Measurements from ENCODE around the gene TTLL9.
"Not testable (repeated sequence)": the region's sequence is repeated elsewhere in the genome, so short reads cannot be mapped to it uniquely, and the experiment has no call there.

Gene TTLL9

DNA sequence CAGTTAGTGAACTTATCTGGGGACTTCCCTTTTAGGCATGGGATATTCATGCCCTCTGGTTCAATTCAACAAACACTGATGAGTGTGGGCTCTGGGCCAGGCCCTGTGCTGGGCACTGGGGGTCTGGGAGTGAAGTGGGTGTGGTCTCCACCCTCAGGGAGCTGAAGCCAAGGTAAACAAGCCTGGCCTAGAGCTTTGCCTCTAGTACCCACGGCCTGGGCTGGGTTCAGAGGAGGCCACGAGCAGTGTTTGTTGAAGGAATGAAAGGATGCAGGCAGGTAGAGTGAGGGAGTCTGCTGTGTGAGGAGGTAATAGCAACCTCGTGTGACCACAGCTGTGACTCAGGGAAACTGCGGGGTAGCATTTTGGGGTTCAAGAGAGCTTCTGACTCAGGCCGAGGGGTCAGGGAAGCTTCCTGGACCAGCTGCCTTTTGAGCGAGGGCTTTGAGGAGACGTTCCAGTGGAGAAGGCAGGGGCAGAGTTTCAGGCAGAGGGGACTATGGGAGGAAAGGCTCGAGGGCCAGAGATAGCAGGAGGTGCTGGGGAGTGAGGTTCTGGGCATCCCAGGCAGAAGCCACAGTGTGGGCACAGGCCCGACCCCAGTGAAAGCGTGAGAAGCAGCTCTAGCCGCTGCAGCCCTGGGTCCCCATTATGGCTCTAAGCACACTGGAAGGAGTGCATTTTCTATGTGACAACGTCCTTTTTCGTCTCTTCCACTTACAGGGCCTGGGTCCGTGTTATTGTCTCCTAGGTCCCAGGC is 45.7 kb upstream of the TTLL9 start:
- H3K9me3 Mint-ChIP-seq, result no peaks in the 10 kb centered on the region
- H3K36me3 Mint-ChIP-seq (ENCODE audit: low read depth), result no peaks in the 10 kb centered on the region
- TF ChIP-seq, protein P1, sequence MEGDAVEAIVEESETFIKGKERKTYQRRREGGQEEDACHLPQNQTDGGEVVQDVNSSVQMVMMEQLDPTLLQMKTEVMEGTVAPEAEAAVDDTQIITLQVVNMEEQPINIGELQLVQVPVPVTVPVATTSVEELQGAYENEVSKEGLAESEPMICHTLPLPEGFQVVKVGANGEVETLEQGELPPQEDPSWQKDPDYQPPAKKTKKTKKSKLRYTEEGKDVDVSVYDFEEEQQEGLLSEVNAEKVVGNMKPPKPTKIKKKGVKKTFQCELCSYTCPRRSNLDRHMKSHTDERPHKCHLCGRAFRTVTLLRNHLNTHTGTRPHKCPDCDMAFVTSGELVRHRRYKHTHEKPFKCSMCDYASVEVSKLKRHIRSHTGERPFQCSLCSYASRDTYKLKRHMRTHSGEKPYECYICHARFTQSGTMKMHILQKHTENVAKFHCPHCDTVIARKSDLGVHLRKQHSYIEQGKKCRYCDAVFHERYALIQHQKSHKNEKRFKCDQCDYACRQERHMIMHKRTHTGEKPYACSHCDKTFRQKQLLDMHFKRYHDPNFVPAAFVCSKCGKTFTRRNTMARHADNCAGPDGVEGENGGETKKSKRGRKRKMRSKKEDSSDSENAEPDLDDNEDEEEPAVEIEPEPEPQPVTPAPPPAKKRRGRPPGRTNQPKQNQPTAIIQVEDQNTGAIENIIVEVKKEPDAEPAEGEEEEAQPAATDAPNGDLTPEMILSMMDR (IDR thresholded peaks at IDR 0.05; ENCODE audit: unreplicated experiment in 3 of 3), result no peak
- H3K27ac Mint-ChIP-seq, result no peak overlapping the region
- no peak overlapping the region for H3K4me3 Mint-ChIP-seq
- H3K27me3 Mint-ChIP-seq (ENCODE audit: low read depth), result no peaks in the 10 kb centered on the region
- peaks cover 33% of the 10 kb centered on the region for H3K4me1 Mint-ChIP-seq

DNA sequence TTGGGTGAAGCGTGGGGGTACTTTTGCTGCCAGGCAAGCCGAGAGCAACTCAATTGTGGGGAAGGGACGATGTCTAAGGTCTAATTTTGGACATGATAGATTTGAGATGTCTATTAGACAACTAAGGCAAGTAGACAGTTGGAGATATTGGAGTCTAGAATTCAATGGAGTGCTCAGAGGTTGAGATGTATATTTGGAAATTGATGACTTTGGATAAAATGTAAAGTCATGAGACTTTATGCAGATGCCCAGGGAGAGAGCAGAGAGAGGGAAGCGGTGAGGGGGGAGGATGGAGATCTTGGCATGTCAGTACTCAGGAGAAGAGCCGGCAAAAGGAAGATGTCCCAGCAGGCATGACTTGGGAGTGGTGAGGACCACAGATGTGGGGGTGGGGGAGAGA is 44.4 kb upstream of the TTLL9 start:
- peaks cover 26% of the 10 kb centered on the region for H3K4me1 Mint-ChIP-seq
- H3K27ac Mint-ChIP-seq, result no peak overlapping the region
- TF ChIP-seq, protein P1 (IDR thresholded peaks at IDR 0.05; ENCODE audit: unreplicated experiment in 3 of 3), result no peak
- no peaks in the 10 kb centered on the region for H3K36me3 Mint-ChIP-seq (ENCODE audit: low read depth)
- H3K9me3 Mint-ChIP-seq, result no peaks in the 10 kb centered on the region
- H3K4me3 Mint-ChIP-seq, result no peak overlapping the region
- H3K27me3 Mint-ChIP-seq (ENCODE audit: low read depth), result no peaks in the 10 kb centered on the region

DNA sequence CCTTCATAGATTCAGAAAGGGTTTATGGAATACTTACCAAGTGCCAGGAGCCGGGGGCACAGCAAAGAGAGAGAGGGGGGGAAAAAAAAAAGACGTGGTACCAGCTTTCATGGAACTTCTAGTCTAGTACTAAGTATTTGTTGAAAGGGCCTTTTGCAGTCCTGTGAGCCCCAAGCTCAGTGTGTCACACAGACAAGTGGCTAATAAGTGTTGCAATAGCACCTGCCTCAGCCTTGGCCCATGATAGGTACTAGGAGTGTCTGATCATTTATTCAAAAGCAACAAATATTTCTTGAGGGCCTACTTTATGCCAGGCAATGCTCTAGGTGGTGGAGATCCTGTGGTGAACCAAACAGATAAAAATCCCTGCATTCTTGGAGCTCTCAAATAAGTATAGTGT is 43.4 kb upstream of the TTLL9 start:
- Mint-ChIP-seq H3K4me3 (no peak overlapping the region), H3K9me3 (no peaks in the 10 kb centered on the region), H3K27me3 (ENCODE audit: low read depth) (no peaks in the 10 kb centered on the region), H3K36me3 (ENCODE audit: low read depth) (no peaks in the 10 kb centered on the region), H3K27ac (no peak overlapping the region), H3K4me1 (peaks cover 20% of the 10 kb centered on the region)
- TF ChIP-seq, protein P1 (IDR thresholded peaks at IDR 0.05; ENCODE audit: unreplicated experiment in 3 of 3), result no peak

DNA sequence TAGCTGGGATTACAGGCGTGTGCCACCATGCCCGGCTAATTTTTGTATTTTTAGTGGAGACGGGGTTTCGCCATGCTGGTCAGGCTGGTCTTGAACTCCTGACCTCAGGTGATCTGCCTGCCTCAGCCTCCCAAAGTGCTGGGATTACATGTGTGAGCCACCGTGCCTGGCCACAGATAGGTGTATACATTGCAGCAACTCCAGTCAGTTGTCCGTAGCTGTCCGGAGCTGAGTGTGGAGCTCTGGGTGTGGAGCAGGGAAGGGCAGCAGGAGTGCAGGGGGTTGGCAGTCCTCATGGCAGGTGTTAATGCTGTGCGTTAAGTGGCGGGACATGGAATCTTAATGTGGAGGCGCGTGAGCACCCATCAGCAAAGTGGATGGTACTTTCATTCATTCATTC is 42.4 kb upstream of the TTLL9 start:
- H3K27ac Mint-ChIP-seq, result peak overlapping the region in 1 of 3 experiments; percentile 40
- not testable (repeated sequence) for H3K4me3 Mint-ChIP-seq; H3K27me3 Mint-ChIP-seq (ENCODE audit: low read depth); H3K36me3 Mint-ChIP-seq (ENCODE audit: low read depth); H3K9me3 Mint-ChIP-seq
- peaks cover 12% of the 10 kb centered on the region for H3K4me1 Mint-ChIP-seq

DNA sequence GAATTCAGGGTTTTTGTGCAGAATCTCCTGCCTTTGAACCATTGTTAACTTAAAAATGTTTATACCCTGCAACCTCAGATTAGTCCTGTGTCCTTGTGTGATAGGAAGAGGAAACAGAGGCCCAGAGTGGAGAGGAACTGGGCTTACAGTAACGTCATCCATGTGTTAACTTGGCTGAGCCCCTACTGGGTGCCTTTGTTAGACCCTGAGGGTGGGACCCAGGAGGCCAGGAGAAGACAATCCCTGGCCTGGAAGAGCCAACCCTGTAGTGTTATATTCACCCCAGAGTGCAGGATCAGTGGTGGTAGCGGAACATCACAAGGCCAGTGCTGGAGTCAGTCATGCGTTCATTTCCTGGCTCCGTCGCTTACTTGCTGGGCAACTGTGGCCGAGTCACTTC is 40.7 kb upstream of the TTLL9 start:
- Mint-ChIP-seq H3K36me3 (ENCODE audit: low read depth) (no peaks in the 10 kb centered on the region), H3K4me3 (no peak overlapping the region), H3K27ac (peak overlapping the region in 2 of 3 experiments; percentile 73 to 78), H3K9me3 (no peaks in the 10 kb centered on the region), H3K27me3 (ENCODE audit: low read depth) (no peaks in the 10 kb centered on the region), H3K4me1 (peaks cover 18% of the 10 kb centered on the region)
- TF ChIP-seq, protein P1 (IDR thresholded peaks at IDR 0.05; ENCODE audit: unreplicated experiment in 3 of 3), result no peak

DNA sequence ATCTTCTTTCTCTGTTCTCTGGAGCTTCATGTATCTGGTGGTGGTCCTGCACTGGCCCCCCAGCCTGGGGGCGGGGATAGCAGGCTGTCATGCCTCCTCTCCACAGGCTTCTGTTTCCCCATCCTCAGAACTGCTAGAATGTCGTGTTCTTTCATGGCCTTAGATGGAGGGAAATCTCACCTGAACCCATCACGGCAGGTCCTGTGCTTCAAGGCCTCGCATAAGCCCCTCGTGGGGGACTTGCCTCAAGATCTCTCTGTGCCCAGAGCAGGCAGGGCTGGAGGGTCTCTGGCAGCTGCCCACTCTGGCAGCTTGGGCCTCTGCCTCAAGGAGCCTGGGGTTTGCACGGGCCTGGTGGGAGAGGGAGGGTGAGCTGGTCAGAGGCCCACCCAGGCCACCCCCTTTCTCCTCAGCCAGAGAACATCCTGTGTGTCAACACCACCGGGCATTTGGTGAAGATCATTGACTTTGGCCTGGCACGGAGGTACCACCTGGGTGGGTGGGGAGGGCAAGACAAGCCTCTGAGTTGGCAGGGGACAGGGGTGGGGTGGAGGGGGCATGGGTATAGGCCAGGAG is 39.9 kb upstream of the TTLL9 start:
- Mint-ChIP-seq H3K4me1 (peaks cover 26% of the 10 kb centered on the region), H3K27ac (peak overlapping the region in 2 of 3 experiments; percentile 73 to 78), H3K9me3 (no peaks in the 10 kb centered on the region), H3K4me3 (no peak overlapping the region), H3K36me3 (ENCODE audit: low read depth) (no peaks in the 10 kb centered on the region), H3K27me3 (ENCODE audit: low read depth) (no peaks in the 10 kb centered on the region)
- TF ChIP-seq, protein P1 (IDR thresholded peaks at IDR 0.05; ENCODE audit: unreplicated experiment in 3 of 3), result no peak
